Astrocyte (in vitro differentiated cells and primary cell): ENCODE data around the gene RFPL4AL1.

Experiments used
- EZH2 ChIP-seq: IDR thresholded peaks from 2 replicates; pipeline ENCODE4 v1.6.1; 2012; ENCODE audit warnings: mild to moderate bottlenecking, low read length, inconsistent platforms; ENCODE audit not compliant: insufficient read depth
- TF ChIP-seq, protein P1 (sequence below): IDR thresholded peaks from 2 replicates; pipeline ENCODE4 v1.5.1; 2011; ENCODE audit warnings: low read depth, mild to moderate bottlenecking, inconsistent platforms, low read length, moderate library complexity; ENCODE audit not compliant: insufficient read depth

DNA sequence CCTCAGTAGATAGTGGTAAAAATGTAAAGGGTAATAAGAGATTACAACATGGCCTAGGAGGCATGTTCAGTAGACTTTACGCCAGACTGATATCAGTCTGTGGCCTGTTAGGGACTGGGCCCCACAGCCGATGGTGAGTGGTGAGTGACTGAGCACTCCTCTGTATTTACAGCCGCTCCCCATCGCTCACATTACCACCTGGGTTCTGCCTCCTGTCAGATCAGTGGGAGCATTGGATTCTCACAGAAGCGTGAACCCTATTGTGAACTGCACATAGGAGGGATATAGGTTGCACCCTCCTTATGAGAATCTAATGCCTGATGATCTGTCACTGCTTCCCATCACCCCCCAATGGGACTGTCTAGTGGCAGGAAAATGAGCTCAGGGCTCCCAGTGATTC, 45.0 kb downstream of the RFPL4AL1 start:
- TF ChIP-seq, protein P1, sequence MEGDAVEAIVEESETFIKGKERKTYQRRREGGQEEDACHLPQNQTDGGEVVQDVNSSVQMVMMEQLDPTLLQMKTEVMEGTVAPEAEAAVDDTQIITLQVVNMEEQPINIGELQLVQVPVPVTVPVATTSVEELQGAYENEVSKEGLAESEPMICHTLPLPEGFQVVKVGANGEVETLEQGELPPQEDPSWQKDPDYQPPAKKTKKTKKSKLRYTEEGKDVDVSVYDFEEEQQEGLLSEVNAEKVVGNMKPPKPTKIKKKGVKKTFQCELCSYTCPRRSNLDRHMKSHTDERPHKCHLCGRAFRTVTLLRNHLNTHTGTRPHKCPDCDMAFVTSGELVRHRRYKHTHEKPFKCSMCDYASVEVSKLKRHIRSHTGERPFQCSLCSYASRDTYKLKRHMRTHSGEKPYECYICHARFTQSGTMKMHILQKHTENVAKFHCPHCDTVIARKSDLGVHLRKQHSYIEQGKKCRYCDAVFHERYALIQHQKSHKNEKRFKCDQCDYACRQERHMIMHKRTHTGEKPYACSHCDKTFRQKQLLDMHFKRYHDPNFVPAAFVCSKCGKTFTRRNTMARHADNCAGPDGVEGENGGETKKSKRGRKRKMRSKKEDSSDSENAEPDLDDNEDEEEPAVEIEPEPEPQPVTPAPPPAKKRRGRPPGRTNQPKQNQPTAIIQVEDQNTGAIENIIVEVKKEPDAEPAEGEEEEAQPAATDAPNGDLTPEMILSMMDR, result no peak
- no peak for TF ChIP-seq EZH2
